HepG2 (cell line): ENCODE measurements around the gene RAP1GAP2. TPM values are rescaled to one million over a fixed set of nuclear protein-coding genes. Genes with fewer than 3 reads are reported as not detected.
A peak's percentile ranks its signal among the peaks of the same experiment; 100 is the strongest.

Experiments used
- ARID2 ChIP-seq: sonication (generic); formaldehyde crosslinking; IDR thresholded peaks from 2 replicates; pipeline ENCODE4 v1.8.1; 2022; ENCODE audit warnings: mild to moderate bottlenecking, missing genetic modification reagents, borderline replicate concordance
- ATM ChIP-seq: fragments of 450-650 bp; IDR thresholded peaks from 2 replicates; pipeline ENCODE4 v1.7.1; 2017; ENCODE audit warnings: mild to moderate bottlenecking, borderline replicate concordance
- KDM6A ChIP-seq: IDR thresholded peaks from 2 replicates; pipeline ENCODE4 v1.6.1; 2016; ENCODE audit warnings: low read depth
- MTA3 ChIP-seq: sonication (generic); formaldehyde crosslinking; IDR thresholded peaks from 2 replicates; pipeline ENCODE4 v1.4.0; 2020; ENCODE audit warnings: missing genetic modification reagents
- MXI1 ChIP-seq: IDR thresholded peaks from 3 replicates; pipeline ENCODE4 v1.6.1; 2012; ENCODE audit warnings: low read depth, low read length, inconsistent platforms, borderline replicate concordance
- MYC ChIP-seq: sonication (generic); formaldehyde crosslinking; IDR thresholded peaks from 2 replicates; pipeline ENCODE4 v1.9.0; 2021; ENCODE audit warnings: missing genetic modification reagents, borderline replicate concordance
- NR3C1 ChIP-seq: sonication (generic); formaldehyde crosslinking; IDR thresholded peaks from 2 replicates; pipeline ENCODE4 v1.4.0; 2020; ENCODE audit warnings: missing genetic modification reagents
- RFXAP ChIP-seq: sonication (generic); formaldehyde crosslinking; IDR thresholded peaks from 2 replicates; pipeline ENCODE4 v1.4.0; 2020; ENCODE audit warnings: missing genetic modification reagents, borderline replicate concordance
- SALL1 ChIP-seq: sonication (generic); formaldehyde crosslinking; IDR thresholded peaks from 2 replicates; pipeline ENCODE4 v1.8.0; 2022; ENCODE audit warnings: mild to moderate bottlenecking, missing genetic modification reagents
- SOX6 ChIP-seq, 2 experiments: fragments of 450-650 bp in 1 of 2; sonication (generic) in 1 of 2; formaldehyde crosslinking in 1 of 2; IDR thresholded peaks; 2 replicates each; pipeline versions ENCODE4 v1.4.0 to v1.6.1; 2017 to 2020; ENCODE audit warnings: antibody characterized with exemption in 1 of 2, mild to moderate bottlenecking in 1 of 2, missing genetic modification reagents in 1 of 2
- ZNF30 ChIP-seq: sonication (generic); formaldehyde crosslinking; IDR thresholded peaks from 2 replicates; pipeline ENCODE4 v1.5.0; 2020; ENCODE audit warnings: mild to moderate bottlenecking, missing genetic modification reagents
- ZNF549 ChIP-seq: sonication (generic); formaldehyde crosslinking; IDR thresholded peaks from 2 replicates; pipeline ENCODE4 v1.5.0; 2020; ENCODE audit warnings: missing genetic modification reagents
- ZNF572 ChIP-seq: sonication (generic); formaldehyde crosslinking; IDR thresholded peaks from 2 replicates; pipeline ENCODE4 v1.5.1; 2020; ENCODE audit warnings: mild to moderate bottlenecking, missing genetic modification reagents
- ZNF83 ChIP-seq: sonication (generic); formaldehyde crosslinking; IDR thresholded peaks from 2 replicates; pipeline ENCODE4 v1.4.0; 2020; ENCODE audit warnings: missing genetic modification reagents, mild to moderate bottlenecking, borderline replicate concordance
- ZNF879 ChIP-seq: sonication (generic); formaldehyde crosslinking; IDR thresholded peaks from 2 replicates; pipeline ENCODE4 v1.8.1; 2023; ENCODE audit warnings: missing genetic modification reagents
- polyA plus RNA-seq, 8 experiments: library from polyadenylated mRNA; depleted of rRNA in 3 of 8; stranded (reverse) in 7 of 8; unstranded in 1 of 8; fragments of >200 nt; fragmentation: Illumina TruSeq in 4 of 8; extraction: Trizol in 4 of 8; gene quantifications; 2 replicates each; pipeline versions ENCODE4 v1.2.1 to v1.2.3, GENCODE V29; 2011 to 2016; ENCODE audit warnings: low read depth in 4 of 8, missing spikeins in 1 of 8, mixed read lengths in 1 of 8; ENCODE audit not compliant: insufficient read depth in 1 of 8
- total RNA-seq, 5 experiments: library from RNA; depleted of rRNA; stranded (reverse); fragments of >200 nt; fragmentation: Illumina TruSeq; extraction: Trizol; gene quantifications; 2 replicates each; pipeline ENCODE4 v1.2.3, GENCODE V29; 2016; ENCODE audit warnings: low read depth in 1 of 5
- TF ChIP-seq, protein P1 (sequence below): sonication (generic); formaldehyde crosslinking; IDR thresholded peaks from 2 replicates; pipeline ENCODE4 v1.9.0; 2021; ENCODE audit warnings: missing genetic modification reagents, mild to moderate bottlenecking, borderline replicate concordance
- TF ChIP-seq, protein P2 (sequence below): sonication (generic); formaldehyde crosslinking; IDR thresholded peaks from 2 replicates; pipeline ENCODE4 v1.8.0; 2022; ENCODE audit warnings: missing genetic modification reagents, low read depth, mild to moderate bottlenecking, borderline replicate concordance
- TF ChIP-seq, protein P3 (sequence below): sonication (generic); formaldehyde crosslinking; IDR thresholded peaks from 2 replicates; pipeline ENCODE4 v1.4.0; 2020; ENCODE audit warnings: missing genetic modification reagents
- TF ChIP-seq, protein P4 (sequence below): sonication (generic); formaldehyde crosslinking; IDR thresholded peaks from 2 replicates; pipeline ENCODE4 v1.5.1; 2020; ENCODE audit warnings: missing genetic modification reagents, mild to moderate bottlenecking, borderline replicate concordance
- TF ChIP-seq, protein P5 (sequence below): fragments of 450-650 bp; IDR thresholded peaks from 2 replicates; pipeline ENCODE4 v1.6.1; 2016
- TF ChIP-seq, protein P6 (sequence below): IDR thresholded peaks from 2 replicates; pipeline ENCODE4 v1.6.1; 2016; ENCODE audit warnings: control low read depth

The RAP1GAP2 gene
- total and polyA plus RNA-seq, 2 of the 13 experiments (the other 11 are each of a cell fraction or from before 2014, with no cell fraction given) = 10.9 to 12.0 TPM

DNA sequence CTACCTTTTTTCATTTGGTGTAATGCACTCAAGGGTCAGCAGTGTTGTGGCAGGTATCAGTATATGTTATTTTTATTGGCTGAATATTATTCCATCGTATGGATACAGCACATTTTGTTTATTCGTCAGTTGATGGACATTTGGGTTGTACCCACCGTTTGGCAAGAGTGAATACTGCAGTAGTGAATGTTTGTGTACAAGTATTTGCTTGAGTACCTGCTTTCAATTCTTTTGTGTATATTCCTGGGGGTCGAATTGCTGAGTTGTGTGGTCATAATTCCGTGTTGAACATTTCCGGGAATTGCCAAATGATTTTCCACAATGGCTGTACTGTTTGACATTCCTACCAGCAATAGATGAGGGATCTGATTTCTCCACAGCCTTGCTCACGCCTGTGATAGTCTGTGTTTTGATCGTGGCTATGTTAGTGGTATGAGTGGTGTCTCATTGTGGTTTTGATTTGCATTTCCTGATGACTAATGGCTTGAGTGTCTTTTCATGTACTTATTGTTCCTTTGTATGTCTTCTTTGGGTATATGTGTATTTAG, 158.7 kb downstream of the RAP1GAP2 start (continued):
- TF ChIP-seq, protein P1, sequence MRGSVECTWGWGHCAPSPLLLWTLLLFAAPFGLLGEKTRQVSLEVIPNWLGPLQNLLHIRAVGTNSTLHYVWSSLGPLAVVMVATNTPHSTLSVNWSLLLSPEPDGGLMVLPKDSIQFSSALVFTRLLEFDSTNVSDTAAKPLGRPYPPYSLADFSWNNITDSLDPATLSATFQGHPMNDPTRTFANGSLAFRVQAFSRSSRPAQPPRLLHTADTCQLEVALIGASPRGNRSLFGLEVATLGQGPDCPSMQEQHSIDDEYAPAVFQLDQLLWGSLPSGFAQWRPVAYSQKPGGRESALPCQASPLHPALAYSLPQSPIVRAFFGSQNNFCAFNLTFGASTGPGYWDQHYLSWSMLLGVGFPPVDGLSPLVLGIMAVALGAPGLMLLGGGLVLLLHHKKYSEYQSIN (CRISPR knock-in tag) = no peak
- TF ChIP-seq, protein P2, sequence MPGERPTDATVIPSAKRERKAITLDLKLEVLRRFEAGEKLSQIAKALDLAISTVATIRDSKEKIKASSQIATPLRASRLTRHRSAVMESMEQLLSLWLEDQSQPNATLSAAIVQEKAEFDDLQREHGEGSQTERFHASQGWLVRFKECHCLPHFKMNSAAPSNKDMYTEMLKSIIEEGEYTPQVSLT = no peak
- TF ChIP-seq SOX6 (IDR thresholded peaks at IDR 0.05) (no peak), SOX6 (CRISPR knock-in tag; IDR thresholded peaks at IDR 0.05) (peak; percentile 93), ZNF549 (no peak), ARID2 (no peak), MXI1 (peak; percentile 45; the same call in 1 of the 3 replicates), ZNF30 (CRISPR knock-in tag) (no peak), KDM6A (peak; percentile 19; the same call in 1 of the 2 replicates), MTA3 (no peak), ZNF83 (CRISPR knock-in tag) (no peak), ZNF572 (no peak), ZNF879 (CRISPR knock-in tag) (no peak), RFXAP (CRISPR knock-in tag) (no peak), NR3C1 (no peak), MYC (CRISPR knock-in tag) (no peak), SALL1 (CRISPR knock-in tag) (peak; percentile 28; the same call in 1 of the 2 replicates), ATM (no peak)
- TF ChIP-seq, protein P3, sequence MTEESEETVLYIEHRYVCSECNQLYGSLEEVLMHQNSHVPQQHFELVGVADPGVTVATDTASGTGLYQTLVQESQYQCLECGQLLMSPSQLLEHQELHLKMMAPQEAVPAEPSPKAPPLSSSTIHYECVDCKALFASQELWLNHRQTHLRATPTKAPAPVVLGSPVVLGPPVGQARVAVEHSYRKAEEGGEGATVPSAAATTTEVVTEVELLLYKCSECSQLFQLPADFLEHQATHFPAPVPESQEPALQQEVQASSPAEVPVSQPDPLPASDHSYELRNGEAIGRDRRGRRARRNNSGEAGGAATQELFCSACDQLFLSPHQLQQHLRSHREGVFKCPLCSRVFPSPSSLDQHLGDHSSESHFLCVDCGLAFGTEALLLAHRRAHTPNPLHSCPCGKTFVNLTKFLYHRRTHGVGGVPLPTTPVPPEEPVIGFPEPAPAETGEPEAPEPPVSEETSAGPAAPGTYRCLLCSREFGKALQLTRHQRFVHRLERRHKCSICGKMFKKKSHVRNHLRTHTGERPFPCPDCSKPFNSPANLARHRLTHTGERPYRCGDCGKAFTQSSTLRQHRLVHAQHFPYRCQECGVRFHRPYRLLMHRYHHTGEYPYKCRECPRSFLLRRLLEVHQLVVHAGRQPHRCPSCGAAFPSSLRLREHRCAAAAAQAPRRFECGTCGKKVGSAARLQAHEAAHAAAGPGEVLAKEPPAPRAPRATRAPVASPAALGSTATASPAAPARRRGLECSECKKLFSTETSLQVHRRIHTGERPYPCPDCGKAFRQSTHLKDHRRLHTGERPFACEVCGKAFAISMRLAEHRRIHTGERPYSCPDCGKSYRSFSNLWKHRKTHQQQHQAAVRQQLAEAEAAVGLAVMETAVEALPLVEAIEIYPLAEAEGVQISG (CRISPR knock-in tag) = no peak
- TF ChIP-seq, protein P4, sequence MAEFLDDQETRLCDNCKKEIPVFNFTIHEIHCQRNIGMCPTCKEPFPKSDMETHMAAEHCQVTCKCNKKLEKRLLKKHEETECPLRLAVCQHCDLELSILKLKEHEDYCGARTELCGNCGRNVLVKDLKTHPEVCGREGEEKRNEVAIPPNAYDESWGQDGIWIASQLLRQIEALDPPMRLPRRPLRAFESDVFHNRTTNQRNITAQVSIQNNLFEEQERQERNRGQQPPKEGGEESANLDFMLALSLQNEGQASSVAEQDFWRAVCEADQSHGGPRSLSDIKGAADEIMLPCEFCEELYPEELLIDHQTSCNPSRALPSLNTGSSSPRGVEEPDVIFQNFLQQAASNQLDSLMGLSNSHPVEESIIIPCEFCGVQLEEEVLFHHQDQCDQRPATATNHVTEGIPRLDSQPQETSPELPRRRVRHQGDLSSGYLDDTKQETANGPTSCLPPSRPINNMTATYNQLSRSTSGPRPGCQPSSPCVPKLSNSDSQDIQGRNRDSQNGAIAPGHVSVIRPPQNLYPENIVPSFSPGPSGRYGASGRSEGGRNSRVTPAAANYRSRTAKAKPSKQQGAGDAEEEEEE (CRISPR knock-in tag) = no peak
- TF ChIP-seq, protein P5, sequence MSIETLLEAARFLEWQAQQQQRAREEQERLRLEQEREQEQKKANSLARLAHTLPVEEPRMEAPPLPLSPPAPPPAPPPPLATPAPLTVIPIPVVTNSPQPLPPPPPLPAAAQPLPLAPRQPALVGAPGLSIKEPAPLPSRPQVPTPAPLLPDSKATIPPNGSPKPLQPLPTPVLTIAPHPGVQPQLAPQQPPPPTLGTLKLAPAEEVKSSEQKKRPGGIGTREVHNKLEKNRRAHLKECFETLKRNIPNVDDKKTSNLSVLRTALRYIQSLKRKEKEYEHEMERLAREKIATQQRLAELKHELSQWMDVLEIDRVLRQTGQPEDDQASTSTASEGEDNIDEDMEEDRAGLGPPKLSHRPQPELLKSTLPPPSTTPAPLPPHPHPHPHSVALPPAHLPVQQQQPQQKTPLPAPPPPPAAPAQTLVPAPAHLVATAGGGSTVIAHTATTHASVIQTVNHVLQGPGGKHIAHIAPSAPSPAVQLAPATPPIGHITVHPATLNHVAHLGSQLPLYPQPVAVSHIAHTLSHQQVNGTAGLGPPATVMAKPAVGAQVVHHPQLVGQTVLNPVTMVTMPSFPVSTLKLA = no peak
- TF ChIP-seq, protein P6, sequence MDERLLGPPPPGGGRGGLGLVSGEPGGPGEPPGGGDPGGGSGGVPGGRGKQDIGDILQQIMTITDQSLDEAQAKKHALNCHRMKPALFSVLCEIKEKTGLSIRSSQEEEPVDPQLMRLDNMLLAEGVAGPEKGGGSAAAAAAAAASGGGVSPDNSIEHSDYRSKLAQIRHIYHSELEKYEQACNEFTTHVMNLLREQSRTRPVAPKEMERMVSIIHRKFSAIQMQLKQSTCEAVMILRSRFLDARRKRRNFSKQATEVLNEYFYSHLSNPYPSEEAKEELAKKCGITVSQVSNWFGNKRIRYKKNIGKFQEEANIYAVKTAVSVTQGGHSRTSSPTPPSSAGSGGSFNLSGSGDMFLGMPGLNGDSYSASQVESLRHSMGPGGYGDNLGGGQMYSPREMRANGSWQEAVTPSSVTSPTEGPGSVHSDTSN (CRISPR knock-in tag) = no peak
